Endothelial cell (in vitro differentiated cells): ENCODE results near the gene SMIM23. TPM values are rescaled to one million over a fixed set of nuclear protein-coding genes. Genes with fewer than 3 reads are reported as not detected.

Source experiments
- DNase-seq: peaks from one replicate; pipeline ENCODE4 v3.0.0; 2021; ENCODE audit warnings: low spot score
- H3K27ac Mint-ChIP-seq: one replicate; pipeline ENCODE4 v1.8.0; 2021; ENCODE audit warnings: mixed read lengths, inconsistent platforms; ENCODE audit not compliant: unreplicated experiment
- H3K27me3 Mint-ChIP-seq: one replicate; pipeline ENCODE4 v1.8.0; 2021; ENCODE audit warnings: mild to moderate bottlenecking, moderate library complexity, mixed read lengths, inconsistent platforms; ENCODE audit not compliant: unreplicated experiment
- H3K36me3 Mint-ChIP-seq: one replicate; pipeline ENCODE4 v1.8.0; 2021; ENCODE audit warnings: mild to moderate bottlenecking, low read depth, mixed read lengths, inconsistent platforms; ENCODE audit not compliant: unreplicated experiment
- H3K4me1 Mint-ChIP-seq: one replicate; pipeline ENCODE4 v1.8.0; 2021; ENCODE audit warnings: mild to moderate bottlenecking, mixed read lengths, inconsistent platforms; ENCODE audit not compliant: unreplicated experiment
- H3K4me3 Mint-ChIP-seq: one replicate; pipeline ENCODE4 v1.8.0; 2021; ENCODE audit warnings: mild to moderate bottlenecking, mixed read lengths, inconsistent platforms; ENCODE audit not compliant: unreplicated experiment
- H3K9me3 Mint-ChIP-seq: one replicate; pipeline ENCODE4 v1.8.0; 2021; ENCODE audit warnings: mixed read lengths, inconsistent platforms; ENCODE audit not compliant: unreplicated experiment
- total RNA-seq: library from RNA; stranded (reverse); fragmentation: NEBNext Ultra II Directional; extraction: Animal tissue kit (Norgen Biotek cat#: 25700); gene quantifications from one replicate; pipeline ENCODE4 v1.2.1, GENCODE V29; 2021; ENCODE audit not compliant: unreplicated experiment
- TF ChIP-seq, protein P1 (sequence below): fragments of 200-600 bp; sonication (generic); IDR thresholded peaks from one replicate; pipeline ENCODE4 v1.5.0; 2021; ENCODE audit warnings: antibody characterized with exemption; ENCODE audit not compliant: unreplicated experiment

SMIM23 gene
- total RNA-seq, 1 donor from 2014 or later: not detected

GRCh38 chr5:171749365-171749764, 36.3 kb upstream of the SMIM23 start:
- Mint-ChIP-seq H3K36me3 (no peaks in the 10 kb centered on the region), H3K4me1 (no peaks in the 10 kb centered on the region)

DNA sequence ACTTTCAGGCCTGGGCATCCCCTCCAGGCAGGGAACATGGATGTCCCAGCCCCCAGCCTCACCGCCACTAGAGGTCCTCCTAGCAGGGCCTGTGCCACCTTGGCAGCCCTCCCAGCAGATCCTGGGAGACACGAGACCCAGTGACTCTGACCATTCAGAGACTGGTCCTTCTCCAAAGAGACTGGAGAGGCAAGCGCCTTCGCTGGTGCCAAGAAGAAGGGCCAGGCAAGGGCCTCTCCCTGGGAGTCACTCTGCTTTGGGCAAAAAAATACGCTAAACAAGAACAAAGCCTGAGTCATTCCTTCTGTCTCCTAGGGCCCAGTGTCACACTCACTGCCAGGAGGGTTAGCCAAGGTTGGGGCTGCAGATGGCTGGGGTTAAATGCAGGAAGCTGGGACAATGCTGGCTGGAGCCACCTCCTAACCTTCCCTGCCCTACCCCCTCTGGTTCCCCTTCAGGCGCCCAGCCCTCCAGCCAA, 35.3 kb upstream of the SMIM23 start:
- H3K4me1 Mint-ChIP-seq: no peaks in the 10 kb centered on the region
- H3K36me3 Mint-ChIP-seq: no peaks in the 10 kb centered on the region
- H3K27ac Mint-ChIP-seq: no peak overlapping the region
- H3K9me3 Mint-ChIP-seq: no peaks in the 10 kb centered on the region
- peaks cover 2% of the 10 kb centered on the region for H3K27me3 Mint-ChIP-seq
- peak; percentile 7 for DNase-seq
- TF ChIP-seq, protein P1, sequence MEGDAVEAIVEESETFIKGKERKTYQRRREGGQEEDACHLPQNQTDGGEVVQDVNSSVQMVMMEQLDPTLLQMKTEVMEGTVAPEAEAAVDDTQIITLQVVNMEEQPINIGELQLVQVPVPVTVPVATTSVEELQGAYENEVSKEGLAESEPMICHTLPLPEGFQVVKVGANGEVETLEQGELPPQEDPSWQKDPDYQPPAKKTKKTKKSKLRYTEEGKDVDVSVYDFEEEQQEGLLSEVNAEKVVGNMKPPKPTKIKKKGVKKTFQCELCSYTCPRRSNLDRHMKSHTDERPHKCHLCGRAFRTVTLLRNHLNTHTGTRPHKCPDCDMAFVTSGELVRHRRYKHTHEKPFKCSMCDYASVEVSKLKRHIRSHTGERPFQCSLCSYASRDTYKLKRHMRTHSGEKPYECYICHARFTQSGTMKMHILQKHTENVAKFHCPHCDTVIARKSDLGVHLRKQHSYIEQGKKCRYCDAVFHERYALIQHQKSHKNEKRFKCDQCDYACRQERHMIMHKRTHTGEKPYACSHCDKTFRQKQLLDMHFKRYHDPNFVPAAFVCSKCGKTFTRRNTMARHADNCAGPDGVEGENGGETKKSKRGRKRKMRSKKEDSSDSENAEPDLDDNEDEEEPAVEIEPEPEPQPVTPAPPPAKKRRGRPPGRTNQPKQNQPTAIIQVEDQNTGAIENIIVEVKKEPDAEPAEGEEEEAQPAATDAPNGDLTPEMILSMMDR: no peak
- H3K4me3 Mint-ChIP-seq: no peak overlapping the region

More at GRCh38 chr5:171749365-171749764, 36.3 kb upstream of the SMIM23 start:
- H3K4me3 Mint-ChIP-seq: no peak overlapping the region
- H3K9me3 Mint-ChIP-seq: no peaks in the 10 kb centered on the region
- TF ChIP-seq, protein P1: no peak
- H3K27ac Mint-ChIP-seq: no peak overlapping the region
- no peak for DNase-seq
- H3K27me3 Mint-ChIP-seq: peaks cover 2% of the 10 kb centered on the region

- Mint-ChIP-seq H3K4me3 (no peak overlapping the region), H3K36me3 (no peaks in the 10 kb centered on the region), H3K9me3 (no peaks in the 10 kb centered on the region), H3K27ac (no peak overlapping the region), H3K4me1 (no peaks in the 10 kb centered on the region), H3K27me3 (peaks cover 3% of the 10 kb centered on the region)
- no peak for DNase-seq
- TF ChIP-seq, protein P1: no peak
These were observed 30.2 kb upstream of the SMIM23 start for GRCh38 chr5:171755354-171755821.

GRCh38 chr5:171757853-171758535, 27.6 kb upstream of the SMIM23 start:
- Mint-ChIP-seq H3K4me3 (no peak overlapping the region), H3K9me3 (no peaks in the 10 kb centered on the region), H3K27me3 (peaks cover 3% of the 10 kb centered on the region), H3K36me3 (no peaks in the 10 kb centered on the region), H3K4me1 (no peaks in the 10 kb centered on the region), H3K27ac (no peak overlapping the region)
- TF ChIP-seq, protein P1: no peak
- DNase-seq: no peak

DNA sequence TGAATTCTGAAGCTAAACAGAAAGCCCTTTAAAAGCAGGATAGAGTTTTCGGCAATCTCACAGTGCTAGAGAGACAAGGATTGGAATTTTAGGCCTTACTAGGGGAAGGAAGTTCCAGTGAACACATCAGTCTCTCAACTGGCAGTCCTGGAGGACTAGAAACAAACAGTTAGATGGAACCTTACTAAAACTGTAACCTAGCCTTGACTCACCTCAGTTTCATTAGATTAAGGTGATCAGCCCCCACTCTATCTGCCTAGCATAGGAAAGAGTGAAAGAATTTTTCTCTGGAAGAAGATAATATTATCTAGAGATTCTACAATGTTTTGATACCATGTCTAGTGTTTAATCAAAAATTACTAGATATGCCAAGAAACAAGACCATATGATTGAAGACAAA, 25.8 kb upstream of the SMIM23 start:
- no peaks in the 10 kb centered on the region for H3K36me3 Mint-ChIP-seq
- peaks cover 3% of the 10 kb centered on the region for H3K27me3 Mint-ChIP-seq
- no peaks in the 10 kb centered on the region for H3K9me3 Mint-ChIP-seq
- no peak overlapping the region for H3K27ac Mint-ChIP-seq
- no peak for DNase-seq
- no peak overlapping the region for H3K4me3 Mint-ChIP-seq
- TF ChIP-seq, protein P1: no peak
- no peaks in the 10 kb centered on the region for H3K4me1 Mint-ChIP-seq
